ENCODE results near the gene COG4.
A peak's percentile ranks its signal among the peaks of the same experiment; 100 is the strongest.
"Not testable (repeated sequence)": the region's sequence is repeated elsewhere in the genome, so short reads cannot be mapped to it uniquely, and the experiment has no call there.

COG4 gene

DNA sequence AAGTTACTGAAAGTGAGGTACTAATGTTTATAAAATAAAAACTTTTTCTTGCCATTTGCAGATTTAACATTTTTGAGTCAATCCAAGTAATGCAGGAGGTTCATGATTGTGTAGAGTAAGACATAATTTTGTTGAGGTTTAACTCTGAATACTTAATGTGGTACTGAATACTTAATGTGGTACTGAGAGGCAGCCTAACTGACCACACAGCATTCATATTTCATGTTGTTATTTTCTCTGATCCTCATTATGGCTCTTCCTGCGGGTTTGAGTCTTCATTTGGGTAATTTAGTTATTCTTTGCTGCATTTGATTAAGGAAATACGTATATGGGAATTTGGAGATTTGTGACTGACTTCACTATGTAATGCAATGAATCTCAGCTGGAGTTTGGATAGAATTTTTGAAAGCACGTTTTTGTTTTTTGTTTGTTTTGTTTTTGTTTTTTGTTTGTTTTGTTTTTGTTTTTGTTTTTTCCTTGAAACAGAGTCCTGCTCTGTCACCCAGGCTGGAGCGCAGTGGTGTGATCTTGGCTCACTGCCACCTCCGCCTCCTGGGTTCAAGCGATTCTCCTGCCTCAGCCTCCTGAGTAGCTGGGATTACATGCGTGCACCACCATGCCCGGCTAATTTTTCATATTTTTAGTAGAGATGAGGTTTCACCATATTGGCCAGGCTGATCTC, 4.1 kb upstream of the COG4 start:
- DNase-seq (no peak), ATAC-seq (ENCODE audit: insufficient read depth, low read depth) (no peak)
- peak overlapping the region; percentile 83 for H3K4me2 ChIP-seq (ENCODE audit: insufficient read depth, low read length)
- TF ChIP-seq EZH2 (IDR thresholded peaks at IDR 0.05; ENCODE audit: borderline replicate concordance, low read depth, low read length, severe bottlenecking), result no peak
- TF ChIP-seq, protein P1, sequence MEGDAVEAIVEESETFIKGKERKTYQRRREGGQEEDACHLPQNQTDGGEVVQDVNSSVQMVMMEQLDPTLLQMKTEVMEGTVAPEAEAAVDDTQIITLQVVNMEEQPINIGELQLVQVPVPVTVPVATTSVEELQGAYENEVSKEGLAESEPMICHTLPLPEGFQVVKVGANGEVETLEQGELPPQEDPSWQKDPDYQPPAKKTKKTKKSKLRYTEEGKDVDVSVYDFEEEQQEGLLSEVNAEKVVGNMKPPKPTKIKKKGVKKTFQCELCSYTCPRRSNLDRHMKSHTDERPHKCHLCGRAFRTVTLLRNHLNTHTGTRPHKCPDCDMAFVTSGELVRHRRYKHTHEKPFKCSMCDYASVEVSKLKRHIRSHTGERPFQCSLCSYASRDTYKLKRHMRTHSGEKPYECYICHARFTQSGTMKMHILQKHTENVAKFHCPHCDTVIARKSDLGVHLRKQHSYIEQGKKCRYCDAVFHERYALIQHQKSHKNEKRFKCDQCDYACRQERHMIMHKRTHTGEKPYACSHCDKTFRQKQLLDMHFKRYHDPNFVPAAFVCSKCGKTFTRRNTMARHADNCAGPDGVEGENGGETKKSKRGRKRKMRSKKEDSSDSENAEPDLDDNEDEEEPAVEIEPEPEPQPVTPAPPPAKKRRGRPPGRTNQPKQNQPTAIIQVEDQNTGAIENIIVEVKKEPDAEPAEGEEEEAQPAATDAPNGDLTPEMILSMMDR (IDR thresholded peaks at IDR 0.05; ENCODE audit: borderline replicate concordance, extremely low read depth, low read length, poor library complexity, severe bottlenecking), result no peak
- H3K4me3 ChIP-seq (ENCODE audit: low read depth in 1 of 2, low read length in 2 of 2), result peak overlapping the region in 1 of 2 experiments; percentile 48; a peak in 1 of 4 replicates
- no peak overlapping the region for H2AFZ ChIP-seq (ENCODE audit: low read depth, low read length)
- peaks cover 54% of the 10 kb centered on the region for H3K4me1 ChIP-seq (ENCODE audit: insufficient read depth, low read length)
- peaks cover 62% of the 10 kb centered on the region for H4K20me1 ChIP-seq (ENCODE audit: insufficient read depth, low read length)
- peaks cover 74% of the 10 kb centered on the region for H3K36me3 ChIP-seq (ENCODE audit: insufficient read depth, low read length)
- no peaks in the 10 kb centered on the region for H3K27me3 ChIP-seq (ENCODE audit: insufficient read depth, low read length, poor library complexity)
- H3K9ac ChIP-seq (ENCODE audit: low read depth, low read length), result 0 out of 2 replicates have a peak overlapping the region, but pooled peaks have one; percentile 41
- peaks cover 96% of the 10 kb centered on the region for H3K79me2 ChIP-seq (ENCODE audit: insufficient read depth, low read length)
- H3K9me3 ChIP-seq (ENCODE audit: insufficient read depth, low read length, severe bottlenecking), result no peaks in the 10 kb centered on the region
- no peak overlapping the region for H3K27ac ChIP-seq (ENCODE audit: low read length)

DNA sequence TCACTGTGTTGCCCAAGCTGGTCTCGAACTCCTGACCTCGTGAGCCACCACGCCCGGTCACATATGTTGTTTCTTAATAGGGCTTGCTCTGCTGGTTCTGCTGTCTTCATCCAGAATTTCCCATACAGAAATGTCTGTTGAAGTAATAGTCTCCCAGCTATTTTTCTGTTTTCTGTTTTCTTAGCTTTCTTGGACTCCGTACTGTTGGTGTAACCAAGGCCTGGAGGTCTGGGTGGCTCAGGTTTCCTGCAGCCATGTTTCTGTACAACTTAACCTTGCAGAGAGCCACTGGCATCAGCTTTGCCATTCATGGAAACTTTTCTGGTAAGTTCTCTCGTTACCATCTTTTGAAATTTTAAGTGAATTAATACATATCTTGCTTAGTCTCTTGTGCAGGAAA, 3.0 kb upstream of the COG4 start:
- Histone ChIP-seq H3K9me3 (ENCODE audit: insufficient read depth, low read length, severe bottlenecking) (no peaks in the 10 kb centered on the region), H3K27ac (ENCODE audit: low read length) (peak overlapping the region; percentile 50), H3K9ac (ENCODE audit: low read depth, low read length) (peak overlapping the region; percentile 41), H3K4me2 (ENCODE audit: insufficient read depth, low read length) (peak overlapping the region; percentile 83), H3K36me3 (ENCODE audit: insufficient read depth, low read length) (peaks cover 64% of the 10 kb centered on the region), H3K79me2 (ENCODE audit: insufficient read depth, low read length) (peaks cover 96% of the 10 kb centered on the region), H3K4me1 (ENCODE audit: insufficient read depth, low read length) (peaks cover 62% of the 10 kb centered on the region), H4K20me1 (ENCODE audit: insufficient read depth, low read length) (peaks cover 52% of the 10 kb centered on the region), H2AFZ (ENCODE audit: low read depth, low read length) (no peak overlapping the region), H3K27me3 (ENCODE audit: insufficient read depth, low read length, poor library complexity) (no peaks in the 10 kb centered on the region), H3K4me3 (ENCODE audit: low read depth in 1 of 2, low read length in 2 of 2) (peak overlapping the region; percentile 3 to 48; a peak in 3 of 4 replicates)
- ATAC-seq (ENCODE audit: insufficient read depth, low read depth), result no peak
- no peak for TF ChIP-seq EZH2 (IDR thresholded peaks at IDR 0.05; ENCODE audit: borderline replicate concordance, low read depth, low read length, severe bottlenecking)
- TF ChIP-seq, protein P1 (IDR thresholded peaks at IDR 0.05; ENCODE audit: borderline replicate concordance, extremely low read depth, low read length, poor library complexity, severe bottlenecking), result no peak
- DNase-seq, result no peak

DNA sequence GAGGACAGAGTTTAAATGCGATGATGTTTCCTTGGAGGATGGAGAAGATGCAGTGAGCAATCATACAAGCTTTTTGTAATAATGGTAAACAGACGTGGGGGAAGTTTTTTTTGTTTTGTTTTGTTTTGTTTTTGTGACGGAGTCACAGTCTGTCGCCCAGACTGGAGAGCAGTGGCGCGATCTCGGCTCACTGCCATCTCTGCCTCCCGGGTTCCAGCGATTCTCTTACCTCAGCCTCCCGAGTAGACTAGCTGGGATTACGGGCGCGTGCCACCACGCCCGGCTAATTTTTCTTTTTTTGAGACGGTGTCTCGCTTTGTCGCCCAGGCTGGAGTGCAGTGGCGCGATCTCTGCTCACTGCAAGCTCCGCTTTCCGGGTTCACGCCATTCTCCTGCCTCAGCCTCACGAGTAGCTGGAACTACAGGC, 1.1 kb upstream of the COG4 start:
- Histone ChIP-seq H2AFZ (ENCODE audit: low read depth, low read length) (peak overlapping the region; percentile 94), H3K9ac (ENCODE audit: low read depth, low read length) (peak overlapping the region; percentile 88), H3K79me2 (ENCODE audit: insufficient read depth, low read length) (peaks cover 88% of the 10 kb centered on the region), H3K4me3 (ENCODE audit: low read depth in 1 of 2, low read length in 2 of 2) (peak overlapping the region; percentile 69 to 71), H4K20me1 (ENCODE audit: insufficient read depth, low read length) (peaks cover 33% of the 10 kb centered on the region), H3K4me1 (ENCODE audit: insufficient read depth, low read length) (peaks cover 69% of the 10 kb centered on the region), H3K36me3 (ENCODE audit: insufficient read depth, low read length) (peaks cover 49% of the 10 kb centered on the region), H3K4me2 (ENCODE audit: insufficient read depth, low read length) (peak overlapping the region; percentile 83), H3K27ac (ENCODE audit: low read length) (peak overlapping the region; percentile 97)
- DNase-seq, result peak; percentile 46
- not testable (repeated sequence) for H3K9me3 ChIP-seq (ENCODE audit: insufficient read depth, low read length, severe bottlenecking); H3K27me3 ChIP-seq (ENCODE audit: insufficient read depth, low read length, poor library complexity)
- peak; percentile 19; the same call in 2 of the 3 replicates for ATAC-seq (ENCODE audit: insufficient read depth, low read depth)

DNA sequence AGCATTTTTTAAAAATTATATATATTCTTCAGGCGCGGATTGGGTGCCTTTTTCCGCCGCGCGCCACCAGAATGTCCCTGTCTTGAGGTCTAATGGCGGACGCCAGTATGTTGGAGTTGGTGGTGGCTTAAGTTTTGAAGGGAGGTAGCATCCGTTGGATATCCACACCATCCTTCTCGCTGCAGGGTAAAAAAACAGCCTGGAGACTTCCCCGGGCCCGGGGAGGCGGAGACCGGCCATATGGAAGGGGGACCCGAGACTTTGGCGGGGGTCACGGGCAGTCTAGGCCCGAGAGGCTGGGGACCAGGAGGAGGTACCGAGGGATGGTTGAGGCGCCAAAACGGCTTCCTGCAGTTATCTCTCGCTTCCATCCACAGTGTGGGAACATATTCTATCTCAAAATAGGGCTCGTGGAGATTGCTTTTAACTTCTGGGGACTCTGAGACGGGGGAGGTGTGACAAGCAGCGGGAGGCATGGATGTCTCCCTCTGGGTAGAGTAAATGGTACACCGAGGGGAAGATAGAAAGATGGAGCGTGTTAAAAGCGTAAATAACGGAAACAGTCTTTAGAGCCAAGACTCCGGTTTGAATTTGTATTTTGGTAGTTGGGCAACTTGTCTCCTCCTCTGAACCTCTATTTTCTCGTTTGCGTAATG, 517 bp upstream of the COG4 start, which contains the start of gene SF3B3:
SF3B3 (plus strand) TSS at position 74 of the 656 bp plus-strand sequence. CDS start 2,841 bp downstream, outside the sequence.
- ATAC-seq (ENCODE audit: insufficient read depth, low read depth), result peak; percentile 67
- peak within 1 kb of the TSS; percentile 97 for H3K27ac ChIP-seq (ENCODE audit: low read length)
- peak; percentile 78 for DNase-seq
- H4K20me1 ChIP-seq (ENCODE audit: insufficient read depth, low read length), result peaks cover 28% of the 10 kb centered on the region
- TF ChIP-seq, protein P1 (IDR thresholded peaks at IDR 0.05; ENCODE audit: borderline replicate concordance, extremely low read depth, low read length, poor library complexity, severe bottlenecking), result no peak
- TF ChIP-seq EZH2 (IDR thresholded peaks at IDR 0.05; ENCODE audit: borderline replicate concordance, low read depth, low read length, severe bottlenecking), result no peak
- H3K27me3 ChIP-seq (ENCODE audit: insufficient read depth, low read length, poor library complexity), result no peaks in the 10 kb centered on the region
- peak within 1 kb of the TSS; percentile 94 for H2AFZ ChIP-seq (ENCODE audit: low read depth, low read length)
- H3K79me2 ChIP-seq (ENCODE audit: insufficient read depth, low read length), result peaks cover 83% of the 10 kb centered on the region
- H3K4me2 ChIP-seq (ENCODE audit: insufficient read depth, low read length), result peak within 1 kb of the TSS; percentile 83
- H3K9me3 ChIP-seq (ENCODE audit: insufficient read depth, low read length, severe bottlenecking), result no peaks in the 10 kb centered on the region
- H3K36me3 ChIP-seq (ENCODE audit: insufficient read depth, low read length), result peaks cover 45% of the 10 kb centered on the region
- peaks cover 63% of the 10 kb centered on the region for H3K4me1 ChIP-seq (ENCODE audit: insufficient read depth, low read length)
- H3K4me3 ChIP-seq (ENCODE audit: low read depth in 1 of 2, low read length in 2 of 2), result peak within 1 kb of the TSS; percentile 69 to 71
- H3K9ac ChIP-seq (ENCODE audit: low read depth, low read length), result peak within 1 kb of the TSS; percentile 88
